ENCODE data around the gene NSF.

Gene NSF

DNA sequence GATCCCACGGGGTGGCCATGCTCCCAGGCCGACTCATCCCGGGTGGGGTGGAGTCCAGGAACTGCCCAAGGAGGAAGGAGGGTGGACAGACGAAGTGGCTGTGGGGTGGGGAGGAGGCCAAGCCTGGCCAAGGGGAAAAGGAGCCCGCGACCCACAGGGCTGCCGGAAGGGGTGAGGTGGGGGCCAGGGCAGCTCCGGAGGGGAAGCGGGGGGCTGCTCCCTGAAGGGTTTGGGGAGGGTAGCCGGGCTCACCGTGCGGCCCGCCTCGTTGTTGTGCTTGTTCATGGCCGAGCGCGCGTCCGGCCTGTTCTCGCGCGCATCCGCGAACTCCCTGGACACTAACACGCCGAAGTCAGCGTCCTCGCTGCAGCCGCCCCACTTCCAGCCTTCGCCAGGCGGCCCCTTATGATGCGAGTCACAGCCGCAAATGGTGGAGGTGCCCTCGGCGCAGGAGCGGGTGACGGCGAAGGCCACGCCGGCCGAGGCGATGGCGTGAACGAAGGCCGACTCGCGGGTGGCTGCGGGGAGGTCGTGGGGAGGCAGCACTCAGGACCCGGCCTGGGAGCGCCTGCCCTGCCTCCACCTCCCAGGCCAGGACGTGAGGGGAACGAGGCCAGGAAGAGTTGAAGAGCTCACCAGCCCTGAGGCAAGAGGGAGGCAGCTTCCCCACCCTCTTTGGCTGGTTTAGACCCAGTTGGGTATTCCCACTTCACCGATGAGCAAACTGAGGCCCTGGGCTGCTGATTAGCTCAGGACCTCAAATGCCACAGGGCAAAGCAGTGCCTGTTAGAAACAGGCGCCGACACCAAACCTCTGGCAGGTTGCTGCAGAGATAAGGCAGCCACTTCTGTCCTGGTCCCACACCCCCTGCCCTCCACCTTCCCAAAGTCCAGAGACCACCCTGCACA is 179.3 kb downstream of the NSF start:
- H3K4me3 ChIP-seq (ENCODE audit: low read depth, low read length), result no peak overlapping the region

DNA sequence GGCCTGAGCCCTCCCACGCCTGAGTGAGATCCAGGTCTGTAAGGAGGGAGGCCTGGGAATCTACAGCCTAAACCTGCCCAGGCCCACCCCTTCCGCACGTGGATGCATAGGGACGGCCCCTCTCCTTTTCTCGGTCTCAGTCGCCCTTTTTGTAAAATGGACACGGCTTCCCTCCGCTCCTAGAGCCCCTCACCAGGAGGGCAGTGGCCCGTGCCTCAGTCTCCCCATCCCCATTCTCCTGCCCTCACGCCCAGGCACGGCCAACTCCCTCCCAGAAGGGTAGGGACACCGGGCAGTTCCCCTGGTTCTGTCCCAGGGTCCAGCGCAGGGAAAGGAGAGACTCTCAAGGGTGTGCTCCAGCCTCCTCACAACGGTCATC is 180.0 kb downstream of the NSF start:
- H3K4me3 ChIP-seq (ENCODE audit: low read depth, low read length), result no peak overlapping the region
- in situ Hi-C loops (cut with HindIII; ENCODE audit: low sequenced_read_pairs), result no loop called here
- no peak for DNase-seq (ENCODE audit: low read depth, low spot score)
- TF ChIP-seq, protein P1, sequence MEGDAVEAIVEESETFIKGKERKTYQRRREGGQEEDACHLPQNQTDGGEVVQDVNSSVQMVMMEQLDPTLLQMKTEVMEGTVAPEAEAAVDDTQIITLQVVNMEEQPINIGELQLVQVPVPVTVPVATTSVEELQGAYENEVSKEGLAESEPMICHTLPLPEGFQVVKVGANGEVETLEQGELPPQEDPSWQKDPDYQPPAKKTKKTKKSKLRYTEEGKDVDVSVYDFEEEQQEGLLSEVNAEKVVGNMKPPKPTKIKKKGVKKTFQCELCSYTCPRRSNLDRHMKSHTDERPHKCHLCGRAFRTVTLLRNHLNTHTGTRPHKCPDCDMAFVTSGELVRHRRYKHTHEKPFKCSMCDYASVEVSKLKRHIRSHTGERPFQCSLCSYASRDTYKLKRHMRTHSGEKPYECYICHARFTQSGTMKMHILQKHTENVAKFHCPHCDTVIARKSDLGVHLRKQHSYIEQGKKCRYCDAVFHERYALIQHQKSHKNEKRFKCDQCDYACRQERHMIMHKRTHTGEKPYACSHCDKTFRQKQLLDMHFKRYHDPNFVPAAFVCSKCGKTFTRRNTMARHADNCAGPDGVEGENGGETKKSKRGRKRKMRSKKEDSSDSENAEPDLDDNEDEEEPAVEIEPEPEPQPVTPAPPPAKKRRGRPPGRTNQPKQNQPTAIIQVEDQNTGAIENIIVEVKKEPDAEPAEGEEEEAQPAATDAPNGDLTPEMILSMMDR (IDR thresholded peaks at IDR 0.05; ENCODE audit: low read depth, low read length), result no peak

More for the DNA sequence above, 179.3 kb downstream of the NSF start:
- in situ Hi-C loops (cut with HindIII; ENCODE audit: low sequenced_read_pairs), result no loop called here
- no peak for DNase-seq (ENCODE audit: low read depth, low spot score)
- TF ChIP-seq, protein P1 (IDR thresholded peaks at IDR 0.05; ENCODE audit: low read depth, low read length), result no peak

GRCh38 chr17:46770818-46771560 is 180.5 kb downstream of the NSF start:
- in situ Hi-C loops (cut with HindIII; ENCODE audit: low sequenced_read_pairs), result no loop called here
- peak; percentile 29 for DNase-seq (ENCODE audit: low read depth, low spot score)
- TF ChIP-seq, protein P1 (IDR thresholded peaks at IDR 0.05; ENCODE audit: low read depth, low read length), result no peak
- peak overlapping the region; percentile 28 for H3K4me3 ChIP-seq (ENCODE audit: low read depth, low read length)

GRCh38 chr17:46771561-46772474 is 181.3 kb downstream of the NSF start:
- in situ Hi-C loops (cut with HindIII; ENCODE audit: low sequenced_read_pairs), result no loop called here
- TF ChIP-seq, protein P1 (IDR thresholded peaks at IDR 0.05; ENCODE audit: low read depth, low read length), result no peak
- no peak for DNase-seq (ENCODE audit: low read depth, low spot score)

DNA sequence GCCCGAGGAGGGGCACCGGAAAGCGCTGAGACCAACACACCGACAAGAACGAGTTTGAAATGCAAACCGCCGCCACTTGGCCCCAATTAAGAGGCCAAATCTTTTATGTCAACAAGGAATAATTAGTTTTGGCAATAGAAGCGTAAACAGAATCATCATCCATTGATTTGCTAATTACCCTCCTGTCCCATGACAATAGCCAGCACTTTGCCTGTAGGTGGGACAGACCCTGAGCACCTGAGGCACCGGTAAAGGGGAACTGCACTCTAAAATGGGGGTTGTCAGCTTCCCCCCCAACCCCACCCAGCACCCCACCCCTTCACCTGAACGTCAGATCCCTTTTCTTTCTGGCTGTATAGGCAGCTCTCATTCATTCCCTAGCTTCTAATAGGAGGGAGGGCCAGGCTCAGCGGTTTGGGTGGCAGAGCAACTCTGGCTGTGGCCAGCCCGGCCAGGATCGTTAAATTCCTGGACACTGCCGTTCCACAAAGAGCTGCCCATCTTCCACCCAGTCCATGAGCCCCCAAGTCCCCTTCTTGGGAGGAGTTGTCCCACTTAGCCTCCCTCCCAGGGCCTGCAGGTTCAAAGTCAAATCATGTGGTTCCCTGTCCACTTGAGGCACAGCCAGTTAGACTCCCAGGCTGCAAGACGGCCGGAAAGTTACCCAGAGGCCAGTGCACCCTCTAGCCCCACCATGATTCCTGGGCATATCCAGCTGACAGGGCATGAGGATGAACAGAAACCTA is 182.2 kb downstream of the NSF start:
- DNase-seq (ENCODE audit: low read depth, low spot score), result no peak
- TF ChIP-seq, protein P1 (IDR thresholded peaks at IDR 0.05; ENCODE audit: low read depth, low read length), result no peak
- peak overlapping the region; percentile 34 for H3K4me3 ChIP-seq (ENCODE audit: low read depth, low read length)

More at GRCh38 chr17:46771561-46772474, 181.3 kb downstream of the NSF start:
- peak overlapping the region; percentile 34 for H3K4me3 ChIP-seq (ENCODE audit: low read depth, low read length)

More for the DNA sequence above, 182.2 kb downstream of the NSF start:
- in situ Hi-C loops (cut with HindIII; ENCODE audit: low sequenced_read_pairs), result no loop called here

All from astrocyte of the spinal cord (primary cell).